NCI-H526 (cell line): ENCODE results near the gene DOCK8.
A peak's percentile ranks its signal among the peaks of the same experiment; 100 is the strongest.
"Not testable (repeated sequence)": the region's sequence is repeated elsewhere in the genome, so short reads cannot be mapped to it uniquely, and the experiment has no call there.

ENCODE experiments used
- DNase-seq, 2 experiments: peaks; one replicate each; lab custom pipeline; 2025; lab: John Stamatoyannopoulos, UW

Gene DOCK8

GRCh38 chr9:224582-225520 lies 10.2 kb downstream of the DOCK8 start:
- DNase-seq, result peak in 1 of 2 experiments; percentile 3

GRCh38 chr9:227860-228259 lies 13.2 kb downstream of the DOCK8 start:
- no peak for DNase-seq

GRCh38 chr9:228929-229695 lies 14.4 kb downstream of the DOCK8 start:
- DNase-seq, result no peak

- DNase-seq, result not testable (repeated sequence)
Measured at GRCh38 chr9:231625-232024, 17.0 kb downstream of the DOCK8 start.

GRCh38 chr9:233708-234107 lies 19.0 kb downstream of the DOCK8 start:
- not testable (repeated sequence) for DNase-seq

GRCh38 chr9:237141-237857 lies 22.6 kb downstream of the DOCK8 start:
- DNase-seq, result no peak

GRCh38 chr9:237858-238345 lies 23.2 kb downstream of the DOCK8 start:
- DNase-seq, result no peak

- no peak for DNase-seq
Measured at GRCh38 chr9:242461-243080, 27.9 kb downstream of the DOCK8 start.

- no peak for DNase-seq
Measured at GRCh38 chr9:248278-248961, 33.8 kb downstream of the DOCK8 start.

GRCh38 chr9:249025-249424 lies 34.4 kb downstream of the DOCK8 start:
- no peak for DNase-seq

GRCh38 chr9:250039-250438 lies 35.4 kb downstream of the DOCK8 start:
- DNase-seq, result no peak

- DNase-seq, result no peak
Measured at GRCh38 chr9:250625-251024, 36.0 kb downstream of the DOCK8 start.

- DNase-seq, result no peak
Measured at GRCh38 chr9:251398-251797, 36.7 kb downstream of the DOCK8 start.

GRCh38 chr9:253539-253938 lies 38.9 kb downstream of the DOCK8 start:
- DNase-seq, result no peak

- no peak for DNase-seq
Measured at GRCh38 chr9:254516-254915, 39.9 kb downstream of the DOCK8 start.

GRCh38 chr9:257957-258356 lies 43.3 kb downstream of the DOCK8 start:
- DNase-seq, result no peak

GRCh38 chr9:259405-260404 lies 45.0 kb downstream of the DOCK8 start:
- DNase-seq, result peak; percentile 5 to 17

GRCh38 chr9:264231-264630 lies 49.6 kb downstream of the DOCK8 start:
- no peak for DNase-seq

GRCh38 chr9:265209-265870 lies 50.7 kb downstream of the DOCK8 start:
- no peak for DNase-seq
